ENCODE measurements around the gene GABBR1.

GABBR1 gene

DNA sequence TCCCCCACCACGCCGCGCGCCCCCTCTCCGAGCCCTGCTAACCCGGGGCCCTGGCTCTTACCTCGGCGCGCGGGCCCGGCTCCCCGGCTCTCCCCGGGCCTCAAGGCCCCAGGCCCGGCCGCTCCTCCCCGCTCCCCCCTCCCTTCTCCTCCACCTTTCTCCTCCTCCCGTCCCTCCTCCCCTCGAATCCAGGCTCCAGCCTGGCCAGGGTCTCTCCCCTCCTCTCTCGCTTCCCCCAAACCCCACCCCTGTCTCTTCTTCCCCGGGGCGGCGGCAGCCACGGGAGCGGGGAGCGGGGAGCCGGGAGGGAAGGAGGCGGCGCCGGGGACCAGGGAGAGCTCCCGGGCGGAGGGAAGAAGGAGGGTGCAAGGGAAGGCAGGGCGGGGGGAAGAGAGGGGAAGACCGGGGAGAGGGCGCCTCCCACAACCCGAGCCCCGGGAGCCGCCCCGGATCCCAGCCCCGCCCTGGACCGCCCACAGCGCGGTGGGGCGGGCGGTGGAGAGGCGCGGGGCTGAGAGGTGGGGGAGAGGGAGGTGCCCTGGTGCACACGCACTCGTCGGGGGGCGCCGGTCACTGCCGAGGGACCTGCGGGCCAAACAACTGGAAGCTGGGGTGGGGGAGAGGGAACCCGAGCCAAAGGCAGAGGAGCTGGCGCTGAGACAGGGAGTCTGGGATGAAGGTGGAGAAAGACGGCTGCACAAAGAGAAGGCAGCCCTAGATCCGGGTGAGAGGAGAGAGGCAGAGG, at the start of gene GABBR1:
TSS of gene GABBR1 (minus strand) at position 395 of the 745 bp plus-strand sequence. CDS start 798 bp downstream, outside the sequence.
- in situ Hi-C loops (cut with HindIII; ENCODE audit: low sequenced_read_pairs): no loop called here
- DNase-seq (ENCODE audit: low read depth): peak; percentile 49
- TF ChIP-seq, protein P1, sequence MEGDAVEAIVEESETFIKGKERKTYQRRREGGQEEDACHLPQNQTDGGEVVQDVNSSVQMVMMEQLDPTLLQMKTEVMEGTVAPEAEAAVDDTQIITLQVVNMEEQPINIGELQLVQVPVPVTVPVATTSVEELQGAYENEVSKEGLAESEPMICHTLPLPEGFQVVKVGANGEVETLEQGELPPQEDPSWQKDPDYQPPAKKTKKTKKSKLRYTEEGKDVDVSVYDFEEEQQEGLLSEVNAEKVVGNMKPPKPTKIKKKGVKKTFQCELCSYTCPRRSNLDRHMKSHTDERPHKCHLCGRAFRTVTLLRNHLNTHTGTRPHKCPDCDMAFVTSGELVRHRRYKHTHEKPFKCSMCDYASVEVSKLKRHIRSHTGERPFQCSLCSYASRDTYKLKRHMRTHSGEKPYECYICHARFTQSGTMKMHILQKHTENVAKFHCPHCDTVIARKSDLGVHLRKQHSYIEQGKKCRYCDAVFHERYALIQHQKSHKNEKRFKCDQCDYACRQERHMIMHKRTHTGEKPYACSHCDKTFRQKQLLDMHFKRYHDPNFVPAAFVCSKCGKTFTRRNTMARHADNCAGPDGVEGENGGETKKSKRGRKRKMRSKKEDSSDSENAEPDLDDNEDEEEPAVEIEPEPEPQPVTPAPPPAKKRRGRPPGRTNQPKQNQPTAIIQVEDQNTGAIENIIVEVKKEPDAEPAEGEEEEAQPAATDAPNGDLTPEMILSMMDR (IDR thresholded peaks at IDR 0.05; ENCODE audit: low read depth, low read length, missing control alignments): no peak
- peak within 1 kb of the TSS; percentile 62 for H3K4me3 ChIP-seq (ENCODE audit: low read depth, low read length)

DNA sequence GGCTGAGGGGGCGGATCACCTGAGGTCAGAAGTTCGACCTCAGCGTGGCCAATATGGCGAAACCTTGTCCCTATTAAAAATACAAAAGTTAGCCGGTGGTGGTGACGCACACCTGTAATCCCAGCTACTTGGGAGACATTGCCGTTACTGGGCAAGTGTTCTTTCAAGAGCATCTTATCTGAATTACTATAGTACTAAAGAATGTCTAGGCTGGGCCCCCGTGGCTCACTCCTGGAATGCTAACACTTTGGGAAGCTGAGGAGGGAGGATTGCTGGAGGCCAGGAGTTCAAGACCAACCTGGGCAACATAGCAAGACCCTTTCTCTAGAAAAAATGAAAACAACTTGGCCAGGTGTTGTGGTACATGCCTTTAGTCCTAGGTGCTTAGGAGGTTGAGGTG, 48.8 kb upstream of the GABBR1 start:
- in situ Hi-C loops (cut with HindIII; ENCODE audit: low sequenced_read_pairs): no loop called here
- DNase-seq (ENCODE audit: low read depth): no peak
- H3K4me3 ChIP-seq (ENCODE audit: low read depth, low read length): no peak overlapping the region
- TF ChIP-seq, protein P1 (IDR thresholded peaks at IDR 0.05; ENCODE audit: low read depth, low read length, missing control alignments): no peak

DNA sequence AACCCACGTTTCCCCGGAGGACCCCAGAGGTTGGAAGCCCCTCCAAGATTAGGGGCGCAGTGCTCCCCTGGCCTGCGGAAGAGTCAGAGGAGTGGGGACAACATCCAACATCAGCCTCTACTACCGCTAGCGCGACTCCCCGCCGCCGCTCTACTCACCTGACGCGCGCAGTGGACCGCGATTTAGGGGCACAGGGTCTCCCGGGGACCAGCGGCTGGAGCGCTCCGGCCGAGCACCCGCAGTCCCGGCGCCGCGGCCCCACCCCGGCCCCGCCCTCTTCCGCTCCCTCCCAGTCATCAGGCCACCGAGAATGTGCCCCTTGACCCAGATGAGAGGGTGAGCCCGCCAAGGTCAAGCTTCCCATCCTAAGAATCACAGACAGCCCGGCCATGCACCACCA, 47.9 kb upstream of the GABBR1 start, which contains the start of gene ZFP57:
TSS of gene ZFP57 (minus strand) at position 249 of the 400 bp plus-strand sequence. CDS start 4,149 bp downstream, outside the sequence.
- TF ChIP-seq, protein P1 (IDR thresholded peaks at IDR 0.05; ENCODE audit: low read depth, low read length, missing control alignments): no peak
- no peak for DNase-seq (ENCODE audit: low read depth)
- in situ Hi-C loops (cut with HindIII; ENCODE audit: low sequenced_read_pairs): no loop called here
- H3K4me3 ChIP-seq (ENCODE audit: low read depth, low read length): no peak within 1 kb of the TSS

DNA sequence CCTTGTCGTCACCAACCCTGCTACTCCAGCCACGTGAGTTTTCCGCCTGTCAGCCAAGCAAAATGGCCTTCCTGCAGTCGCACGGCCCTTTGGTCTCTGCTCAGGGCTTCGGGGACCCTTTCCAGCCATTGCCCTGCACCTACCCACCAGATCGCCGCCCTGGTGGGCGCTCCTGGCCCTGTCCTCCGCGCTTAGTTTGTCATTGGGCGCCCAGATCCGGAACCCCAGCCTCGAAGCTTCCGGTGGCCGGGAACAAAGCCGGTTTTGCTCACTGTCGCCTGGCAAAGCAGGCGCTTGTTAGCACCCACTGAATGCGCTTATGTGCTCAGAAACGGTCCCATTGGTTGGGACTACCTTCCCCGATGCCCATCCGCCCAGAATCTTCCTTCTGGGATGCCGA, 47.4 kb upstream of the GABBR1 start:
- no peak overlapping the region for H3K4me3 ChIP-seq (ENCODE audit: low read depth, low read length)
- no peak for DNase-seq (ENCODE audit: low read depth)
- TF ChIP-seq, protein P1 (IDR thresholded peaks at IDR 0.05; ENCODE audit: low read depth, low read length, missing control alignments): no peak
- in situ Hi-C loops (cut with HindIII; ENCODE audit: low sequenced_read_pairs): no loop called here

DNA sequence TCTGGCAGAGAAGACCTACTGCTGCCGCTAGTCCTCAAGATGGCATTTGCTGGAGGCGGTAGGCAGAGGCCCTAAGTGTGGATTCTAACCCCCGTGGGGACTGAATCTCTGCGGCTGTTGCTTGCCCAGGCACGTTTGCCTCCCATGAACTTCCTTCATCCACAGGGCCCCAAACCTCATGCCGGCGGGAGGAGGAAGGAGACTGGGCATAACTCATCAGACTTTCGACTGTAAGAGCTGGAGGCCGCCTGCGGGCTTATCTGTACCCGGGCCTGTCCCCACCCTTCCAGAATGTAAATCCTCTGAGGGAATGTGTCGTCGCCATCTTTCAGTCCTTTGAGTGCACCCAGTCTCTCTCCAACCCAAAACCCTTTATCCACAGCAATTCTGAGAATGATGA, 47.0 kb upstream of the GABBR1 start:
- DNase-seq (ENCODE audit: low read depth): no peak
- no peak overlapping the region for H3K4me3 ChIP-seq (ENCODE audit: low read depth, low read length)

DNA sequence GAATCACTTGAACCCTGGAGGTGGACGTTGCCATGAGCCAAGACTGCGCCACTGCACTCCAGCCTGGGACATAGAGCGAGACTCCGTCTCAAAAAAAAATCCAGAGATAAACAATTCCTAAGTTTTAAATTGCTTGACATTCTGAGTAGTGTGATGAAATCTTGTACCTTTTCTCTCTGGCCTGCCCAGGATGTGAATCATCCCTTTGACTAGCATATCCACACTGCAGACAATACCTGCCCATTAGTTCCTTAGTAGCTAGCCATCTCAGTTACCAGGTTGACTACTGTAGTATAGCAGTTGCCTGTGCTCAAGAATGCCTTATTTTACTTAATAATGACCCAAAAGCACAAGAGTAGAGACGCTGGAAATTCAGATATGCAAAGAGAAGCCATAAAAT, 45.1 kb upstream of the GABBR1 start:
- in situ Hi-C loops (cut with HindIII; ENCODE audit: low sequenced_read_pairs): no loop called here
- no peak for DNase-seq (ENCODE audit: low read depth)
- H3K4me3 ChIP-seq (ENCODE audit: low read depth, low read length): no peak overlapping the region
- TF ChIP-seq, protein P1 (IDR thresholded peaks at IDR 0.05; ENCODE audit: low read depth, low read length, missing control alignments): no peak

More for the DNA sequence above, 47.0 kb upstream of the GABBR1 start:
- TF ChIP-seq, protein P1 (IDR thresholded peaks at IDR 0.05; ENCODE audit: low read depth, low read length, missing control alignments): no peak
- in situ Hi-C loops (cut with HindIII; ENCODE audit: low sequenced_read_pairs): no loop called here
